Germinal center (tissue), 1 donor: ENCODE measurements around the gene STRIP2.
A peak's percentile ranks its signal among the peaks of the same experiment; 100 is the strongest.
"Not testable (repeated sequence)": the region's sequence is repeated elsewhere in the genome, so short reads cannot be mapped to it uniquely, and the experiment has no call there.

Experiments
- DNase-seq: peaks from one replicate; pipeline ENCODE4 v3.0.0; 2012; ENCODE audit warnings: mixed read lengths, low spot score

Gene STRIP2

GRCh38 chr7:129496653-129497052 lies 62.4 kb downstream of the STRIP2 start:
- DNase-seq: no peak

DNA sequence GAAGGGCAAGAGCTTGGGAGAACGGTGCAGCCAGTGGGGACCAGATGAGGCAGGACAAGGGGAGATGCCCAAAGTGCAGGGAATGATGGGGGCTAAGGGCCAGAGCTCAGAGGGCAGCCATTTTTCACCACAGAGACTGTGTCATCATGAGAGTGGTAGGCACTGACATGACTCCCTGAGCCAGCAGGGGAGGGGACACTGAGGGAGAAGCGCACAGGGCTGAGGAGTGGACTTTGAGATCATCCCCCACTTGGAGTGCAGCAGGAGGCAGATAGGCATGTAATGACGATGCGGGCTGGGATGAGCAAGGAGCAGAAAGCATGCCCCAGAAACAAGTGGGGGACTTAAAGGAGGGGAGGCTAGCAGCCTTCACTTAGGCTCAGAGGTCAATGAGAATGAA lies 62.9 kb downstream of the STRIP2 start:
- DNase-seq: no peak

DNA sequence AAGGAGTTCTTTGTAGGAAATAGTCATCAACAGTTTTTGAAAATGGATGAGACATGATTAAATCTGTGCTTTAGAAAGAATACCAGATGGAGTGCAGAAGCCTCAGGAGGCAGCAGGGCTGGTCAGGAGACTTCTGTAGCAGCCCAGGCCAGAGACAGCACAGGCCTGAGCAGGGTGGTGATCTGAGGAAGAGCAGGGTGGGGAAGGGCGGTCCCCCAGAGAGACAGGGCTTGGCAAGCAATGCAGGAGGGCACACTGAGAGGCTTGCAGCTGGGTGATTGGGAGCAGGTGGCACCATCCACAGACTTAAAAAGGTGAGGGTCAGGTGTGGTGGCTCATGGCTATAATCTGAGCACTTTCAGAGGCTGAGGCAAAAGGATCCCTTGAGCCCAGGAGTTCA lies 63.8 kb downstream of the STRIP2 start:
- no peak for DNase-seq

- peak; percentile 30 for DNase-seq
Observed at GRCh38 chr7:129499999-129500398, 65.8 kb downstream of the STRIP2 start.

DNA sequence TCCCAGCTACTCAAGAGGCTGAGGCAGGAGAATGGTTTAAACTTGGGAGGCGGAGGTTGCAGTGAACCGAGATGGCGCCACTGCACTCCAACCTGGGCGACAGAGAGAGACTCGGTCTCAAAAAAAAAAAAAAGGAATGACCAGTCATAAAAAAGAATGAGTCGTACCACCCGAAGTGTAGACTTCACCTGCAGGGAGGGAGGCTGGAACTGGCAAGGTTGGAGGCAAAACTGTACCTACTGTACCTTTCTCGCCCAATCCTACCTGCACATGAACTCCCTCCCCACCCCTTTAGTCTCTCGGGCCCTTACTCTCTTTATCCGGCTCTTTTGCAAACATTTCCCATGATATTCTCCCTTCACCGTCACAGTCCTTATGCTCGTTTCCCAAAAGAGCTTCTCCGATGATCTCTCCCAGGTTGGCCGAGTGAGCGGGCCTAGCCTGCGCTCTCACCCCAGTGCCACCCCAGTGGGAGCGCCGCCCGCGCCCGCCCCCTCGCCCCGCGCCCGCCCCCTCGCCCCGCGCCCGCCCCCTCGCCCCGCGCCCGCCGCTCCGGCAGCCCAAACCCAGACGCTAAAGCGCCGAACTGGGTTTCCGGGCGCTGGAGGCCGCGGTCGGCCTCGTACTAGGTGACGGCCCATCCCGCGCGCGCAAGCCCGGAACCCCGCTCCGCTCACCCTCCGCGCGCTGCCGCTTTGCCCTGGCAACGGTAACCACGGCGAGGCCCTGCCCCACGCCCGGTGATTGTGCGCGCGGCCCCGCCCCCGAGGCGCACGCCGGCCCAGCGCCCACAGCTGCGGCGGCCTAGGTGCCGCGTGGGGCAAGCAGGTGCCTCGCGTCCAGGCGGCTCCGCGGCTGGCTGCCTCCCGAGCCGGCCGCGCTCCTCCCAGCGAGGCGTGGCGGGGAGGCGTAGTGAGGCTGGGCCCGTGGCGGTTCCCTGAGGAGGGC lies 67.8 kb downstream of the STRIP2 start, which contains the start of gene SMKR1:
TSS of gene SMKR1 (plus strand) at position 772 of the 948 bp plus-strand sequence. CDS start 294 bp downstream, outside the sequence.
- peak; percentile 98 for DNase-seq

- DNase-seq: no peak
Observed at GRCh38 chr7:129502708-129503685, 68.8 kb downstream of the STRIP2 start.

DNA sequence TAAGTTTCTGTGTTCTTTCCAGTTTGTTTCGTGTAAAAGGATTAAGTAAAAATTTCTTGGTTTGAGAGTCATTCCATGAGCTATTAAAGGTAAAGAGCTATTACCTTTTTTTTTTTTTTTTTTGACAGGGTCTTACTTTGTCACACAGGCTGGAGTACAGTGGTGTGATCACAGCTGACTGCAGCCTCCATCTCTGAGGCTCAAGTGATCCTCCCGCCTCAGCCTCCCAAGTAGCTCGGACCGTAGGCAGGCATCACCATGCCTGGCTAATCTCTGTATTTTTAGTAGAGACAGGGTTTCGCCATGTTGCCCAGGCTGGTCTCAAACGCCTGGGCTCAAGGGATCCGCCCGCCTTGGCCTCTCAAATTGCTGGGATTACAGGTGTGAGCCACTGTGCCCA lies 69.5 kb downstream of the STRIP2 start:
- DNase-seq: no peak

- DNase-seq: no peak
Observed at GRCh38 chr7:129512192-129512591, 78.0 kb downstream of the STRIP2 start.

- no peak for DNase-seq
Observed at GRCh38 chr7:129513546-129513945, 79.3 kb downstream of the STRIP2 start.

DNA sequence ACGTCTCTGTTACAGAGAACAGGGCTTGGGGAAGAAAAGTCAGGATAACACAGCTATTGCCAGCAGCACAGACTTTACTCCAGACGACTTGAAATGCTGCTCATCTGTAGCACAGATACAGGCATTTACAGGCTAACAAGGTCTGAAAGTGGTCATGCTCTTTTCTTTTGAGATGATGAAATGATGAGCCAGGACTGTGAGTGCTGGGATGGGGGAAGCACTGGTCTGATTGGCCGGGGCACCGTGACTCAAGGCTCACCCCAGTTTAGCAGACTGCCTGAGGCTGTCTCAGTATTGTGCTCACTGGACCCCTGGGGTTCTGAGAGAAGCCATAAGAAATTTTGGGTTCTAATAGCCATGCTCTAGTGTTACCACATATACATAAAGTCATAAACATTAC lies 80.5 kb downstream of the STRIP2 start:
- no peak for DNase-seq

DNA sequence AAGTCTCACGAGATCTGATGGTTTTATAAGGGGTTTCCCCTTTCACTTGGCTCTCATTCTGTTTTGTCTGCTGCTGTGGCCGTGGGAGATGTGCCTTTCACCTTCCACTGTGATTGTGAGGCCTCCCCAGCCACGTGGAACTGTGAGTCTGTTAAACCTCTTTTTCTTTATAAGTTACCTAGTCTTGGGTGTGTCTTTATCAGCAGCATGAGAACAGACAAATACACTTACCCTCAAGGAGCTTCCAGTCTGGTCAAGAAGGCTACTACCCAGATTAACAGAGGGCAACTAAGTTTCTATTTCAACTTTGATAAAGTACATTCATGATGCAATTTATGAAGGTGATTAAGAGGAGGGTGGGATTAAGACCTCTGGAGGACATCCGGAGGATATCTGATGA lies 81.1 kb downstream of the STRIP2 start:
- DNase-seq: no peak

DNA sequence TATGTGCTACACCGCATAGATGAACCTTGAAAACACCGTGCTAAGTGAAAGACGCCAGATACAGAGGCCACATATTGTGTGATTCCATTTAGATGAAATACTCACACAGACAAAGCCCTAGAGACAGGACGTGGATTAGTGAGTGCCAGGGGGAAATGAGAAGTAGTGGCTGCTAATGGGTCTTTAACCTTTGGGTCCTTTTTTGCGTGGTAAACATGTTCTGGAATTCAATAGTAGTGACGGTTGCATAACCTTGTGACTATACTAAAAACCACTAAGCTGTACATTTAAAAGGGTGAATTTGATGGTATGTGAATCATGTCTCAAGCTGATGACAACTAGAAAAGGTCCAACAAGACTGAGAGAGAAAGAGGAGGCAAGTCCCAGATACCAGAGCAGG lies 83.7 kb downstream of the STRIP2 start:
- DNase-seq: no peak

GRCh38 chr7:129519464-129519863 lies 85.2 kb downstream of the STRIP2 start:
- DNase-seq: no peak

DNA sequence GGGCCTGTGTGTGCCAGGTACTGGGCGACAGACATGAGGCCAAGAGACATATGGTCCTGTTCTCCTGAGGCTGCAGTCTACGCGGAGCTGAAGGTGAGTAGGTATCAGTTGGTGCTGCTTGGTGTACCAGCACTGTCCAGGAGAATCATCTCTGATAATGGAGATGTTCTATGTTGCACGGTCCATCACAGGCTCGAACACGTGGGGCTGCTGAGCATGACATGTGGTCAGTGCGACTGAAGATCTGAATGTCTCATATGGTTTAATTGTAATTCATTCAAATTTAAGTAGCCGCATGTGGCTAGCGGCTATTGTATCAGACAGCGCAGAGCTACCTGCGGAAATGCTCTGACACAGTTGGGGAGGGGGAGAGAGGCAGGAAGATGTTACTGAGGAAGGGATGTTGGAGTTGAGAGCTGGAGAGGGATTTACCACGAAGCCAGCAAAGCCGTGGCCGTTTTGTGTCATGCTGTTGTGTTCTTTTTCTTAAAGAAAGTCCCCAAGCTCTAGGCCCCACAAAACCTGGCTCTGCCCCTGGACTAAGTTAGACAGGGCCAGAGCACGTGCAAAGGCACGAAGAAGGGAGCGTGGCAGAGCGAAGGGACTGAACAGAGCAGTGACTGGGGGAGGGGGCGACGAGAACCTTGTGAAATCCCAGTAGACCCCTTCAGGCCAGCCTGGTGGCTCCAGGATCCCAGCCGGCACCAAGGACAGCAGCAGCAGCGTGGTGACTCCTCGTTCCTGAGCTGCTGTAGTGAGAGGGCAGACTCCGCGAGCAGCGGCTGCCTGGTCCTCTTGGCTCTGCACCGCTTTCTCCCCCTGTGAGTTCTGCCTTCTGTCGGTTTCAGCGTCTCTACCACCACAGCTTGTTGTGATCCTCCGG lies 88.1 kb downstream of the STRIP2 start:
- no peak for DNase-seq

GRCh38 chr7:129522971-129523340 lies 88.7 kb downstream of the STRIP2 start:
- no peak for DNase-seq

DNA sequence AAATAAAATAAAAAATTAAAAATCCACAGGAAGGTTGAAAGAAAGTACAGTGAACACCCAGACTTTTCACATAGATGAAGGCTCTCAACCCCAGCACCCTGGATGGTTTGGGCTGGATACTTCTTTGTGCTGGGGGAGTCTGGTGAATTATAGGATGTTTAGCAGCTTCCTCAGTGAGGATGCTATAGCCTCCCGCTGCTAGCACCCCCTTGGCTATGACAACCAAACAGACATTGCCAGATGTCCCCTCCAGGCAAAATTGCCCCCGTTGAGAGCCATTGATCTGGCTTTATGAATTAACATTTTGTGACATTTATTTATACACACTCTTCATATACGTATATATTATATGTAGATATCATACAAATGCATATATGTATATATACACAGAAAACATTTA lies 89.7 kb downstream of the STRIP2 start:
- DNase-seq: no peak

DNA sequence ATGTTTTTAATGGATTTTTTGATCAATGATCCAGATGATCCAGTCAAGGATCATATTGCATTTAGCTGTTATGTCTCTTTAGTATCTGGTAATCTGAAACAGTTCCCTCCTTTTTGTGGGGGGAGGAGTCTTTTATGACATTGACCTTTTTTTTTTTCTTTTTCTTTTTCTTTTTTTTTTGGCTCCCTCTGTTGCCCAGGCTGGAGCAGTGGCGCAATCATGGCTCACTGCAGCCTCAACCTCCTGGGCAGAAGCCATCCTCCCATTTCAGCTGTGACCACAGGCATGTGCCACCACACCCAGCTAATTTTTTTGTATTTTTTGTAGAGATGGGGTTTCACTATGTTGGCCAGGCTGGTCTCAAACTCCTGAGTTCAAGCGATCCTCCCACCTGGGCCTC lies 90.2 kb downstream of the STRIP2 start:
- DNase-seq: not testable (repeated sequence)

GRCh38 chr7:129525225-129525862 lies 91.1 kb downstream of the STRIP2 start:
- DNase-seq: no peak

DNA sequence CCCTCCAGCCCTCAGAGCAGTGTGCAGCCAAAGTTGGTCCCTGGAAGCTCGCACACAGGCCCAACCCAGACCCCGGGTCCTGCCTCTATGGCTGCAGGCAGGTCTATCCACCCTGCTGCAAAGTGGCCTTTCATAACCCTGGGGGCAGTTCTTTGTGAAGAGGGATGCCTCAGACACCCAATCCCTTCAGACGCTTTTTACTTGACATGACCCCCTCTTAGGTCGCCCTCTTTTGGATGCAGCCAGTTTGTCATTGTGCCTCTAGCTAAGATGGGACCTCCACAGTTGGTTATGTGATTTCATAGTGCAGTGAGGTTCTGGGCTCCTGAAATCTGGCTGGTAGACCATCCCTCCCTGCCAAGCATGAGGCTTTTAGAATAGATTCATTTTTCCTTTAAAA lies 95.4 kb downstream of the STRIP2 start:
- no peak for DNase-seq

DNA sequence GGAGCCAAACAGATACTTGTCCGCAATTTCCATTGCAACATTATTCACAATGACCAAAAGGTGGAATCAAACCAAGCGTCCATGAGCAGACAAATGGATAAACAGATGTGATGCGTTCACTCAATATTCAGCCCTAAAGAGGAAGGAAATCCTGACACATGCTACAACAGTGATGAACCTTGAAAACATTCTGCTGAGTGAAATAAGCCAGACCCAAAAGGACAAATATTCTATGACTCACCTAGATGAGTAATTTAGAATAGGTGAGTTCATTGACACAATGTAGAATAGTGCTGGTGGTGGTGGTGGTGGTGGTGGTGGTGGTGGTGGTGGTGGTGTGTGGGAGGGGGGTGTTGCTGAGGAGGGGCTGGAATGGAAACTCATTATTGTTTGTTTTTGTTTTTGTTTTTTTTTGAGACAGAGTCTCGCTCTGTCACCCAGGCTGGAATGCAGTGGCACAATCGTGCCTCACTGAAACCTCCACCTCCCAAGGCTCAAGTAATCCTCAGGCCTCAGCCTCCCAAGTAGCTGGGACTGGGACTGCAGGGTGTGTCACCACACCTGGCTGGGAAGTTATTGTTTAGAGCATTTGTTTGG lies 96.7 kb downstream of the STRIP2 start:
- DNase-seq: no peak

GRCh38 chr7:129531721-129532120 lies 97.5 kb downstream of the STRIP2 start:
- no peak for DNase-seq
